Heart right ventricle (tissue), 16 donors: Measurements from ENCODE around the gene KDM5B. TPM values are rescaled to one million over a fixed set of nuclear protein-coding genes. Genes with fewer than 3 reads are reported as not detected.

Experiments
- ATAC-seq, 8 donors: fragments of 200-7000 bp; cut with Tn5 transposase; one replicate each; pipeline ENCODE4 v1.9.1; 2020; ENCODE audit warnings: mild to moderate bottlenecking in 8 of 8, moderate library complexity in 8 of 8, moderate number of reproducible peaks in 1 of 8
- DNase-seq, 2 donors: peaks; one replicate each; pipeline ENCODE4 v3.0.0-alpha.2; 2020
- H3K27ac ChIP-seq, 10 donors: fragments of 200-600 bp; sonication (generic) in 2 of 10; one replicate each; pipeline versions ENCODE4 v1.5.0 to v1.8.0; 2020 to 2022; ENCODE audit warnings: mild to moderate bottlenecking in 3 of 10
- H3K27me3 ChIP-seq, 7 donors: fragments of 200-600 bp; one replicate each; pipeline ENCODE4 v1.8.0; 2021 to 2022; ENCODE audit warnings: mild to moderate bottlenecking in 2 of 7
- H3K36me3 ChIP-seq, 9 donors: fragments of 200-600 bp; sonication (generic) in 1 of 9; one replicate each; pipeline versions ENCODE4 v1.5.0 to v1.8.0; 2020 to 2022; ENCODE audit warnings: mild to moderate bottlenecking in 2 of 9
- H3K4me1 ChIP-seq, 9 donors: fragments of 200-600 bp; sonication (generic) in 1 of 9; one replicate each; pipeline versions ENCODE4 v1.5.0 to v1.8.0; 2020 to 2022; ENCODE audit warnings: mild to moderate bottlenecking in 4 of 9
- H3K4me3 ChIP-seq, 10 donors: fragments of 200-600 bp; sonication (generic) in 2 of 10; one replicate each; pipeline versions ENCODE4 v1.5.0 to v1.8.0; 2020 to 2022; ENCODE audit warnings: mild to moderate bottlenecking in 7 of 10, moderate library complexity in 2 of 10
- H3K9me3 ChIP-seq, 11 donors: fragments of 200-600 bp in 10 of 11; sonication (generic) in 2 of 11; one replicate each; pipeline versions ENCODE4 v1.5.0 to v1.8.0; 2013 to 2022; ENCODE audit warnings: mild to moderate bottlenecking in 2 of 11, control low read depth in 1 of 11, moderate library complexity in 1 of 11
- WGBS, 2 donors: extraction: QIAGEN DNeasy Blood & Tissue Kit; methylation state at CpG; one replicate each; pipeline ENCODE4 v1.1.7; 2013; ENCODE audit warnings: inconsistent platforms in 1 of 2; 5-methylcytosine and 5-hydroxymethylcytosine counted together
- intact Hi-C, 10 donors: fragments of 100-400 bp; cut with DNase I; formaldehyde crosslinking; loops; one replicate each; pipeline versions ENCODE4 v1.11.1 to v1.14.2; 2022
- polyA plus RNA-seq, 2 donors: library from polyadenylated mRNA; stranded (reverse); fragments of 200-250 nt; gene quantifications; one replicate each; pipeline ENCODE4 v1.2.3, GENCODE V29; 2013
- total RNA-seq, 10 donors: library from RNA; stranded (reverse); fragmentation: NEBNext Ultra II Directional in 3 of 10; extraction: Animal tissue kit (Norgen Biotek cat#: 25700) in 3 of 10; gene quantifications; one replicate each; pipeline versions ENCODE4 v1.2.1 to v1.2.4, GENCODE V29; 2021 to 2023
- TF ChIP-seq, protein P1 (sequence below), 9 donors: fragments of 200-600 bp; sonication (generic) in 2 of 9; IDR thresholded peaks; one replicate each; pipeline versions ENCODE4 v1.5.0 to v1.8.0; 2021 to 2022; ENCODE audit warnings: antibody characterized with exemption in 9 of 9, mild to moderate bottlenecking in 5 of 9, moderate library complexity in 1 of 9
- donor health status: Arrhythmogenic right ventricular cardiomyopathy.
- donor health status: ischemic (EF 13 %, LVEDD 7.1; RV severe dilation, severe dysfunction).
- donor health status: healthy with polysubstance abuse.
- donor health status: DM: no; HTN: yes; CAD: no.
- donor health status: DM: no; HTN: no; CAD: no.
- donor health status: ischemic (EF 25% LVEDD 6.9; RV normal size, moderate dysfunction).
- donor health status: ischemic (EF 25% LVEDD 5.7; RV mildly dilated, moderate dysfunction).
- donor health status: healthy.
- donor health status: DM: yes; HTN: yes; CAD: no.
- donor health status: Ischemic cardiomyopathy.
- donor health status: ischemic (EF 35%, LVEDD 5.7; RV mildly dilated, moderate dysfunction).
- donor health status: nonischemic (EF 11% LVEDD 7.7; RV severe dilation, severe dysfunction).
- donor health status: DM: yes; HTN: yes; CAD: no.
- donor health status: PGD.
- donor health status: ischemic (EF 29% LVEDD 5.4; RV normal size, mild dysfunction).
- donor health status: nonischemic (EF 23%, LVEDD 6.1; RV moderate dilation, normal function).

The KDM5B gene
- total and polyA plus RNA-seq, 12 donors, result 4.9 to 18.5 (median 13.6) TPM

GRCh38 chr1:202702088-202702487 lies 106.1 kb downstream of the KDM5B start:
- TF ChIP-seq, protein P1, sequence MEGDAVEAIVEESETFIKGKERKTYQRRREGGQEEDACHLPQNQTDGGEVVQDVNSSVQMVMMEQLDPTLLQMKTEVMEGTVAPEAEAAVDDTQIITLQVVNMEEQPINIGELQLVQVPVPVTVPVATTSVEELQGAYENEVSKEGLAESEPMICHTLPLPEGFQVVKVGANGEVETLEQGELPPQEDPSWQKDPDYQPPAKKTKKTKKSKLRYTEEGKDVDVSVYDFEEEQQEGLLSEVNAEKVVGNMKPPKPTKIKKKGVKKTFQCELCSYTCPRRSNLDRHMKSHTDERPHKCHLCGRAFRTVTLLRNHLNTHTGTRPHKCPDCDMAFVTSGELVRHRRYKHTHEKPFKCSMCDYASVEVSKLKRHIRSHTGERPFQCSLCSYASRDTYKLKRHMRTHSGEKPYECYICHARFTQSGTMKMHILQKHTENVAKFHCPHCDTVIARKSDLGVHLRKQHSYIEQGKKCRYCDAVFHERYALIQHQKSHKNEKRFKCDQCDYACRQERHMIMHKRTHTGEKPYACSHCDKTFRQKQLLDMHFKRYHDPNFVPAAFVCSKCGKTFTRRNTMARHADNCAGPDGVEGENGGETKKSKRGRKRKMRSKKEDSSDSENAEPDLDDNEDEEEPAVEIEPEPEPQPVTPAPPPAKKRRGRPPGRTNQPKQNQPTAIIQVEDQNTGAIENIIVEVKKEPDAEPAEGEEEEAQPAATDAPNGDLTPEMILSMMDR (IDR thresholded peaks at IDR 0.05), result no peak
- ATAC-seq (no peak), DNase-seq (no peak)
- Histone ChIP-seq H3K36me3 (no peaks in the 10 kb centered on the region), H3K4me1 (no peaks in the 10 kb centered on the region), H3K27ac (no peak overlapping the region), H3K4me3 (no peak overlapping the region), H3K9me3 (no peaks in the 10 kb centered on the region), H3K27me3 (peaks cover 0 to 97% (median 63%) of the 10 kb centered on the region in 7 donors)
- 53 to 60% methylated on average over 5 of the region's 5 CpGs for WGBS, 2 donors
- intact Hi-C loops, result loop anchor here in 1 of 10 donors (10.0 kb wide), 1 partner anchor 377 kb away; no protein-coding TSS in a partner anchor

DNA sequence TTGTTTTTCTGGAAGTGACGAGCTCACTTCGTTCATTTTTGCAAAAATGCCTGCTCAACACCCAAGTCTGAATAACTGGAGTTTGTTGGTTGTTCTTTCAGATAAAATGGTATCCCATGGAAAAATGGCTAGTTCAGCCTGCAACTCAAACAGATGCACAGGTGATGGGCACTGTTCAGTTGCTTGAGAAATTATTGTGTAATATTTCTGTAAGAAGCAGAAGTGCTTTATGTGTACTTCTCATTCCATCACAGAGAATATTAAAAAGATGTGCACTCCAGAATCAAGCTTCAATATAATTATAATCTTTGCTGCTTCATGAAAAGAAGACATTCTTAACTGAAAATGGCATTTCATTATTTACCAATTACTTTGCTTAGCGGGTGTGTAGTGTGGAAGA lies 107.0 kb downstream of the KDM5B start:
- 87 to 93% methylated on average over 3 of the region's 3 CpGs for WGBS, 2 donors
- Histone ChIP-seq H3K27me3 (peaks cover 0 to 97% (median 63%) of the 10 kb centered on the region in 7 donors), H3K4me3 (no peak overlapping the region), H3K4me1 (no peaks in the 10 kb centered on the region), H3K9me3 (no peaks in the 10 kb centered on the region), H3K36me3 (no peaks in the 10 kb centered on the region), H3K27ac (no peak overlapping the region)
- ATAC-seq, result no peak
- intact Hi-C loops, result loop anchor here in 1 of 10 donors (10.0 kb wide), 1 partner anchor 376 kb away; no protein-coding TSS in a partner anchor
- TF ChIP-seq, protein P1 (IDR thresholded peaks at IDR 0.05), result no peak
- DNase-seq, result no peak

DNA sequence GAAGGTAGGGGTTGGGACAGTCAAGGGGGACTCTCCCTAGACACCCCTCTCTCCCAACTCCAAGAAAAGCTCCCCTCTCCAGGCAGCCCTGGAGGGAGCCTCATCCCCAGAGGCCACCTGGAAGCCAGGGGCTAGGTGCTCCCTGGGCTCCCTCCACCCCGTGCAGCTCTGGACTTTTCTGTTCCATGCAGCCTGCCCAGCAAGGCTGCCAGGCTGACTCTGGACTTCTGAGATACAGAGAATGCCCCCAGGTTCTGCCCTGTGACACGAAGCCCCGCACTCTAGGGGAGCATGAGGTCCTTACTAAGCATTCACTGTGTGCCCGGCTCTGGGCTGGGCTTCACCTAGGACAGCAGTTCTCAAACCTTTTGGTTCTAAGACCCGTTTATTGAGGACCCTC lies 108.2 kb downstream of the KDM5B start:
- Histone ChIP-seq H3K4me3 (no peak overlapping the region), H3K36me3 (no peaks in the 10 kb centered on the region), H3K4me1 (no peaks in the 10 kb centered on the region), H3K9me3 (no peaks in the 10 kb centered on the region), H3K27me3 (peaks cover 0 to 97% (median 63%) of the 10 kb centered on the region in 7 donors), H3K27ac (no peak overlapping the region)
- ATAC-seq (no peak), DNase-seq (no peak)
- intact Hi-C loops, result loop anchor here in 1 of 10 donors (10.0 kb wide), 1 partner anchor 375 kb away; no protein-coding TSS in a partner anchor
- TF ChIP-seq, protein P1 (IDR thresholded peaks at IDR 0.05), result no peak
- 71 to 74% methylated on average over 5 of the region's 5 CpGs for WGBS, 2 donors

- intact Hi-C loops, result no loop called here
- Histone ChIP-seq H3K27me3 (peaks cover 0 to 96% (median 60%) of the 10 kb centered on the region in 7 donors), H3K9me3 (no peaks in the 10 kb centered on the region), H3K4me1 (no peaks in the 10 kb centered on the region), H3K36me3 (no peaks in the 10 kb centered on the region), H3K4me3 (no peak overlapping the region), H3K27ac (no peak overlapping the region)
- DNase-seq (no peak), ATAC-seq (no peak)
- TF ChIP-seq, protein P1 (IDR thresholded peaks at IDR 0.05), result no peak
- 69 to 73% methylated on average over 8 of the region's 8 CpGs for WGBS, 2 donors
Observed at GRCh38 chr1:202698276-202698675, 109.9 kb downstream of the KDM5B start.
